ENCODE data around the gene ECEL1.
A peak's percentile ranks its signal among the peaks of the same experiment; 100 is the strongest.

GRCh38 chr2:232436381-232437194, 51.0 kb downstream of the ECEL1 start:
- peak in 1 of 2 experiments; percentile 57; a peak in 2 of 4 replicates for TF ChIP-seq CTCF (conservative IDR thresholded peaks at IDR 0.05; ENCODE audit: low read depth in 2 of 2)
- no peak for TF ChIP-seq EZH2 (IDR thresholded peaks at IDR 0.05; ENCODE audit: low read depth, unreplicated experiment)
- TF ChIP-seq POLR2AphosphoS5 (IDR thresholded peaks at IDR 0.05; ENCODE audit: low read depth) = no peak
- no peak for TF ChIP-seq EZH2phosphoT487 (IDR thresholded peaks at IDR 0.05; ENCODE audit: unreplicated experiment)
- TF ChIP-seq REST (IDR thresholded peaks at IDR 0.05; ENCODE audit: unreplicated experiment) = no peak
- TF ChIP-seq NANOG (IDR thresholded peaks at IDR 0.05; ENCODE audit: borderline replicate concordance) = no peak
- TF ChIP-seq STAT1 (IDR thresholded peaks at IDR 0.05; ENCODE audit: unreplicated experiment) = no peak
- TF ChIP-seq CREB1 (CRISPR knock-in tag; IDR thresholded peaks at IDR 0.05; ENCODE audit: low read depth) = no peak
- TF ChIP-seq JUNB (IDR thresholded peaks at IDR 0.05; ENCODE audit: unreplicated experiment) = no peak
- TF ChIP-seq ZNF331 (CRISPR knock-in tag; IDR thresholded peaks at IDR 0.05; ENCODE audit: low read depth) = no peak
